ENCODE results near the gene BTBD16. TPM values are rescaled to one million over a fixed set of nuclear protein-coding genes. Genes with fewer than 3 reads are reported as not detected.

Gene BTBD16
- total and polyA plus RNA-seq, 2 of the 13 experiments (the other 11 are each of a cell fraction or from before 2014, with no cell fraction given): 5.0 to 11.9 TPM

- CTCF ChIA-PET (ENCODE audit: low intra/inter-chr PET ratio, low total read pairs): no interaction called here
These were observed 14.7 kb downstream of the BTBD16 start for GRCh38 chr10:122285506-122286444.

GRCh38 chr10:122286867-122287266, 15.8 kb downstream of the BTBD16 start:
- ATAC-seq (peak; percentile 55), DNase-seq (ENCODE audit: low spot score) (no peak), FAIRE-seq (no peak)
- CTCF ChIA-PET (ENCODE audit: low intra/inter-chr PET ratio, low total read pairs): no interaction called here
- H3K4me1 ChIP-seq (ENCODE audit: insufficient read depth, low read length): peaks cover 15% of the 10 kb centered on the region
- in situ Hi-C loops (cut with HindIII; ENCODE audit: extremely low pct_ligation_motif_present, low pct_unique_long_range_greater_than_20kb): no loop called here
- no peak overlapping the region for H3K4me3 ChIP-seq (replicated peaks in 1 of 3; ENCODE audit: insufficient read depth in 1 of 3, low read depth in 2 of 3, low read length in 3 of 3)
- H3K36me3 ChIP-seq (replicated peaks in 1 of 2; ENCODE audit: control insufficient read depth in 1 of 2, insufficient read depth in 2 of 2, low read length in 2 of 2): no peaks in the 10 kb centered on the region
- no peak overlapping the region for H3K27ac ChIP-seq (ENCODE audit: extremely low read length, insufficient read depth, low read length)
- no peaks in the 10 kb centered on the region for H3K9me3 ChIP-seq (ENCODE audit: low read length)
- WGBS (ENCODE audit: low lambda C conversion rate): 40% methylated on average over 7 of the region's 7 CpGs
- intact Hi-C loops (cut with micrococcal nuclease; ENCODE audit: unreplicated experiment): no loop called here
- H3K79me2 ChIP-seq (ENCODE audit: insufficient read depth, low read length): no peaks in the 10 kb centered on the region
- H3K4me2 ChIP-seq (ENCODE audit: low read depth, low read length): no peak overlapping the region
- POLR2A ChIA-PET: no interaction called here
- H4K20me1 ChIP-seq (ENCODE audit: insufficient read depth, low read length): no peaks in the 10 kb centered on the region
- peaks cover 8 to 30% of the 10 kb centered on the region in 2 experiments for H3K27me3 ChIP-seq (ENCODE audit: control insufficient read depth in 1 of 2, insufficient read depth in 2 of 2, low read length in 2 of 2)
- no peak for TF ChIP-seq HMG20B (CRISPR knock-in tag; conservative IDR thresholded peaks at IDR 0.05)
- TF ChIP-seq ZMYM4 (CRISPR knock-in tag; IDR thresholded peaks at IDR 0.05): no peak
- TF ChIP-seq GATAD1 (CRISPR knock-in tag; IDR thresholded peaks at IDR 0.05): no peak
- TF ChIP-seq JUND (CRISPR knock-in tag; IDR thresholded peaks at IDR 0.05): no peak
- TF ChIP-seq POLR2A (IDR thresholded peaks at IDR 0.05; ENCODE audit: insufficient read depth in 1 of 2, low read depth in 2 of 2, low read length in 2 of 2): no peak
- no peak for TF ChIP-seq MTA3 (CRISPR knock-in tag; IDR thresholded peaks at IDR 0.05)
- TF ChIP-seq MBNL3 (CRISPR knock-in tag; conservative IDR thresholded peaks at IDR 0.05): no peak
- TF ChIP-seq ZNF792 (CRISPR knock-in tag; IDR thresholded peaks at IDR 0.05): no peak
- BruUV-seq (replicated peaks): no TSS peak
- no peak overlapping the region for H2AFZ ChIP-seq (ENCODE audit: low read length)
- H3K9ac ChIP-seq (ENCODE audit: insufficient read depth, low read depth, low read length): no peak overlapping the region

More at GRCh38 chr10:122285506-122286444, 14.7 kb downstream of the BTBD16 start:
- Histone ChIP-seq H3K4me3 (replicated peaks in 1 of 3; ENCODE audit: insufficient read depth in 1 of 3, low read depth in 2 of 3, low read length in 3 of 3) (no peak overlapping the region), H3K27me3 (ENCODE audit: control insufficient read depth in 1 of 2, insufficient read depth in 2 of 2, low read length in 2 of 2) (peaks cover 4 to 34% of the 10 kb centered on the region in 2 experiments; a peak in 4 of 5 replicates), H3K4me1 (ENCODE audit: insufficient read depth, low read length) (peaks cover 22% of the 10 kb centered on the region), H3K27ac (ENCODE audit: extremely low read length, insufficient read depth, low read length) (no peak overlapping the region), H3K9ac (ENCODE audit: insufficient read depth, low read depth, low read length) (no peak overlapping the region), H3K79me2 (ENCODE audit: insufficient read depth, low read length) (no peaks in the 10 kb centered on the region), H3K36me3 (replicated peaks in 1 of 2; ENCODE audit: control insufficient read depth in 1 of 2, insufficient read depth in 2 of 2, low read length in 2 of 2) (no peaks in the 10 kb centered on the region), H4K20me1 (ENCODE audit: insufficient read depth, low read length) (no peaks in the 10 kb centered on the region), H3K9me3 (ENCODE audit: low read length) (no peaks in the 10 kb centered on the region), H2AFZ (ENCODE audit: low read length) (no peak overlapping the region), H3K4me2 (ENCODE audit: low read depth, low read length) (no peak overlapping the region)
- POLR2A ChIA-PET: no interaction called here
- TF ChIP-seq TFAP4 (IDR thresholded peaks at IDR 0.05; ENCODE audit: borderline replicate concordance, low read depth): peak; percentile 19; the same call in 1 of the 2 replicates
- no peak for TF ChIP-seq MLLT10 (CRISPR knock-in tag; IDR thresholded peaks at IDR 0.05)
- no peak for TF ChIP-seq MATR3 (CRISPR knock-in tag; IDR thresholded peaks at IDR 0.05)
- DNase-seq (ENCODE audit: low spot score) (no peak), FAIRE-seq (no peak), ATAC-seq (no peak)
- 37% methylated on average over 14 of the region's 17 CpGs for WGBS (ENCODE audit: low lambda C conversion rate)
- intact Hi-C loops (cut with micrococcal nuclease; ENCODE audit: unreplicated experiment): no loop called here
- in situ Hi-C loops (cut with HindIII; ENCODE audit: extremely low pct_ligation_motif_present, low pct_unique_long_range_greater_than_20kb): no loop called here
- BruUV-seq (replicated peaks): no TSS peak

All from HepG2 (cell line).